Measurements from ENCODE around the gene PTRH2.

PTRH2 gene

GRCh38 chr17:59652119-59652518, 55.1 kb downstream of the PTRH2 start:
- POLR2A ChIA-PET: no interaction called here
- no peak for DNase-seq (ENCODE audit: extremely low spot score)
- CTCF ChIA-PET: no interaction called here
- TF ChIP-seq SUZ12 (IDR thresholded peaks at IDR 0.05) (no peak), ELF4 (IDR thresholded peaks at IDR 0.05) (no peak), FOXM1 (IDR thresholded peaks at IDR 0.05; ENCODE audit: borderline replicate concordance) (no peak), CTBP1 (IDR thresholded peaks at IDR 0.05; ENCODE audit: borderline replicate concordance) (no peak), FOXA1 (IDR thresholded peaks at IDR 0.05) (no peak), HDGF (IDR thresholded peaks at IDR 0.05; ENCODE audit: borderline replicate concordance) (no peak), NFRKB (IDR thresholded peaks at IDR 0.05) (no peak), ZNF384 (IDR thresholded peaks at IDR 0.05) (no peak), FOXK2 (IDR thresholded peaks at IDR 0.05) (no peak), L3MBTL2 (conservative IDR thresholded peaks at IDR 0.05) (no peak), BHLHE40 (IDR thresholded peaks at IDR 0.05; ENCODE audit: borderline replicate concordance) (no peak), TARDBP (IDR thresholded peaks at IDR 0.05) (no peak), SP1 (IDR thresholded peaks at IDR 0.05) (no peak), LEF1 (IDR thresholded peaks at IDR 0.05; ENCODE audit: borderline replicate concordance) (no peak), ARNT (IDR thresholded peaks at IDR 0.05) (no peak)
- TF ChIP-seq, protein P1, sequence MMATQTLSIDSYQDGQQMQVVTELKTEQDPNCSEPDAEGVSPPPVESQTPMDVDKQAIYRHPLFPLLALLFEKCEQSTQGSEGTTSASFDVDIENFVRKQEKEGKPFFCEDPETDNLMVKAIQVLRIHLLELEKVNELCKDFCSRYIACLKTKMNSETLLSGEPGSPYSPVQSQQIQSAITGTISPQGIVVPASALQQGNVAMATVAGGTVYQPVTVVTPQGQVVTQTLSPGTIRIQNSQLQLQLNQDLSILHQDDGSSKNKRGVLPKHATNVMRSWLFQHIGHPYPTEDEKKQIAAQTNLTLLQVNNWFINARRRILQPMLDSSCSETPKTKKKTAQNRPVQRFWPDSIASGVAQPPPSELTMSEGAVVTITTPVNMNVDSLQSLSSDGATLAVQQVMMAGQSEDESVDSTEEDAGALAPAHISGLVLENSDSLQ (IDR thresholded peaks at IDR 0.05): no peak

DNA sequence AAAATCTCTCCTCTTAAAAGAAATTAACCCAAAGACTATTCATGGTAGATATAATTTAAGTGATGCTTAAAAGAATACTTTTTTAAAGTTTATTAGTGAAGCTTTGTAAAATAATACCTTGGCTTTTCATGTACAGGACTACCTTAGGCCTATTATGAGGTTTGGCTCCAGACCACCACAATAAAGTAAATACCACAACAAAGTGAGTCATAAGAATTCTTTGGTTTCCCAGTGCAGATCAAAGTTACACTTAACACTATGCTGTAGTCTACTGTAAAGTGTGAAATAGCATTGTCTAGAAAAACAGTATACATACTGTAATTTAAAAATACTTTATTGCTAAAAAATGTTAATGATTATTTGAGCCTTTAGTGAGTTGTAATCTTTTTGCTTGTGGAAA, 55.9 kb downstream of the PTRH2 start:
- ChIA-PET CTCF (no interaction called here), POLR2A (no interaction called here)
- no peak for DNase-seq (ENCODE audit: extremely low spot score)
- TF ChIP-seq FOXK2 (IDR thresholded peaks at IDR 0.05): no peak
- no peak for TF ChIP-seq FOXA1 (IDR thresholded peaks at IDR 0.05)
- TF ChIP-seq CTBP1 (IDR thresholded peaks at IDR 0.05; ENCODE audit: borderline replicate concordance): no peak
- no peak for TF ChIP-seq ELF4 (IDR thresholded peaks at IDR 0.05)
- TF ChIP-seq ARNT (IDR thresholded peaks at IDR 0.05): no peak
- TF ChIP-seq LEF1 (IDR thresholded peaks at IDR 0.05; ENCODE audit: borderline replicate concordance): no peak
- no peak for TF ChIP-seq BHLHE40 (IDR thresholded peaks at IDR 0.05; ENCODE audit: borderline replicate concordance)
- no peak for TF ChIP-seq ZNF384 (IDR thresholded peaks at IDR 0.05)

DNA sequence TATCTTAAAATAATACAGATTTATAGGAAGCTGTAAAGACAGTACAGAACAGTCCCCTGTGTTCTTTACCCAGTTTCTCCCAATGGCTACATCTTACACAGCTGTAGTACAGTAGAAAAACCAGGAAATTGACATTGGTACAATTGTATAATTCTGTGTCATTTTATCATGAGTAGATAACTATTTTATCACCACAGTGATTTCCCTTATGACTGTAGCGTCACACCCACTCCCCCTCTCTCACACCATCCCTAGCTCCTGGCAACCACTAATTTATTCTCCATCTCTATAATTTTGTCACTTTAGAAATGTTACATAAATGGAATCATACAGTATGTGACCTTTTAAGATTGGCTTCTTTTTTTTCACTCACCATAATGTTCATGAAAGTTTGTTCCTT, 56.6 kb downstream of the PTRH2 start:
- POLR2A ChIA-PET: no interaction called here
- CTCF ChIA-PET: no interaction called here
- no peak for DNase-seq (ENCODE audit: extremely low spot score)

GRCh38 chr17:59649886-59650285, 57.3 kb downstream of the PTRH2 start:
- POLR2A ChIA-PET: no interaction called here
- CTCF ChIA-PET: no interaction called here
- no peak for DNase-seq (ENCODE audit: extremely low spot score)
- no peak for TF ChIP-seq FOXK2 (IDR thresholded peaks at IDR 0.05)
- TF ChIP-seq FOXM1 (IDR thresholded peaks at IDR 0.05; ENCODE audit: borderline replicate concordance): no peak
- no peak for TF ChIP-seq NFRKB (IDR thresholded peaks at IDR 0.05)
- no peak for TF ChIP-seq TARDBP (IDR thresholded peaks at IDR 0.05)
- no peak for TF ChIP-seq CTBP1 (IDR thresholded peaks at IDR 0.05; ENCODE audit: borderline replicate concordance)
- TF ChIP-seq L3MBTL2 (conservative IDR thresholded peaks at IDR 0.05): no peak
- TF ChIP-seq ELF4 (IDR thresholded peaks at IDR 0.05): no peak
- TF ChIP-seq SUZ12 (IDR thresholded peaks at IDR 0.05): no peak
- TF ChIP-seq ZNF384 (IDR thresholded peaks at IDR 0.05): no peak
- no peak for TF ChIP-seq LEF1 (IDR thresholded peaks at IDR 0.05; ENCODE audit: borderline replicate concordance)
- no peak for TF ChIP-seq BHLHE40 (IDR thresholded peaks at IDR 0.05; ENCODE audit: borderline replicate concordance)
- TF ChIP-seq, protein P1 (IDR thresholded peaks at IDR 0.05): no peak
- no peak for TF ChIP-seq SP1 (IDR thresholded peaks at IDR 0.05)
- TF ChIP-seq FOXA1 (IDR thresholded peaks at IDR 0.05): no peak
- no peak for TF ChIP-seq ARNT (IDR thresholded peaks at IDR 0.05)
- TF ChIP-seq HDGF (IDR thresholded peaks at IDR 0.05; ENCODE audit: borderline replicate concordance): no peak

More for the DNA sequence above, 56.6 kb downstream of the PTRH2 start:
- TF ChIP-seq L3MBTL2 (conservative IDR thresholded peaks at IDR 0.05) (no peak), SP1 (IDR thresholded peaks at IDR 0.05) (no peak), ELF4 (IDR thresholded peaks at IDR 0.05) (no peak), TARDBP (IDR thresholded peaks at IDR 0.05) (no peak), BHLHE40 (IDR thresholded peaks at IDR 0.05; ENCODE audit: borderline replicate concordance) (no peak), CTBP1 (IDR thresholded peaks at IDR 0.05; ENCODE audit: borderline replicate concordance) (no peak), ARNT (IDR thresholded peaks at IDR 0.05) (no peak), NFRKB (IDR thresholded peaks at IDR 0.05) (no peak), LEF1 (IDR thresholded peaks at IDR 0.05; ENCODE audit: borderline replicate concordance) (no peak), FOXK2 (IDR thresholded peaks at IDR 0.05) (no peak), SUZ12 (IDR thresholded peaks at IDR 0.05) (no peak), FOXM1 (IDR thresholded peaks at IDR 0.05; ENCODE audit: borderline replicate concordance) (no peak), FOXA1 (IDR thresholded peaks at IDR 0.05) (no peak), HDGF (IDR thresholded peaks at IDR 0.05; ENCODE audit: borderline replicate concordance) (no peak)
- TF ChIP-seq, protein P1 (IDR thresholded peaks at IDR 0.05): no peak
